IMR-90 (cell line): ENCODE measurements around the gene CTDSPL. TPM values are rescaled to one million over a fixed set of nuclear protein-coding genes. Genes with fewer than 3 reads are reported as not detected.

Experiments
- ATAC-seq: fragments of 200-7000 bp; cut with Tn5 transposase; 2 replicates; pipeline ENCODE4 v1.9.1; 2020; ENCODE audit warnings: low read depth, mild to moderate bottlenecking, moderate library complexity
- BruUV-seq: library from RNA; stranded (reverse); fragments of 400-500 nt; replicated peaks from 2 replicates; lab custom pipeline; 2021; lab: Mats Ljungman, UMichigan
- CTCF ChIA-PET: fragments of 300-600 bp; formaldehyde crosslinking; extraction: SDS; loops from one replicate; lab custom pipeline; 2021; ENCODE audit warnings: antibody characterized with exemption; lab: Yijun Ruan, JAX
- POLR2A ChIA-PET: fragments of 300-600 bp; sonication (Branson Sonifier 250); formaldehyde crosslinking; loops from one replicate; lab custom pipeline; 2022; ENCODE audit warnings: antibody characterized with exemption; ENCODE audit not compliant: unreplicated experiment; lab: Charles Lee
- DNase-seq: peaks from one replicate; pipeline ENCODE4 v3.0.0; 2013
- H2AFZ ChIP-seq: replicated peaks from 2 replicates; pipeline ENCODE3; 2013; ENCODE audit warnings: low read length, mild to moderate bottlenecking; ENCODE audit not compliant: poor library complexity
- H2AK5ac ChIP-seq: 2 replicates; pipeline ENCODE4 v1.6.1; 2013; ENCODE audit warnings: low read depth, low read length, inconsistent platforms
- H2AK9ac ChIP-seq: replicated peaks from 2 replicates; pipeline ENCODE3; 2013; ENCODE audit warnings: mild to moderate bottlenecking, low read depth, low read length, moderate library complexity; ENCODE audit not compliant: poor library complexity
- H2BK120ac ChIP-seq: 2 replicates; pipeline ENCODE4 v1.6.1; 2013; ENCODE audit warnings: low read depth, low read length, inconsistent platforms
- H2BK15ac ChIP-seq: 3 replicates; pipeline ENCODE4 v1.6.1; 2013; ENCODE audit warnings: low read depth, low read length, inconsistent platforms
- H2BK20ac ChIP-seq: 2 replicates; pipeline ENCODE4 v1.6.1; 2013; ENCODE audit warnings: low read depth, mild to moderate bottlenecking, inconsistent platforms, low read length, moderate library complexity
- H2BK5ac ChIP-seq: 2 replicates; pipeline ENCODE4 v1.6.1; 2013; ENCODE audit warnings: mild to moderate bottlenecking, low read depth, low read length, inconsistent platforms; ENCODE audit not compliant: poor library complexity, severe bottlenecking
- H3K14ac ChIP-seq: replicated peaks from 2 replicates; pipeline ENCODE4 v1.6.1; 2013; ENCODE audit warnings: low read depth, low read length, inconsistent platforms
- H3K18ac ChIP-seq: 2 replicates; pipeline ENCODE4 v1.6.1; 2013; ENCODE audit warnings: low read depth, low read length, control low read depth
- H3K23ac ChIP-seq: 2 replicates; pipeline ENCODE4 v1.6.1; 2013; ENCODE audit warnings: low read depth, low read length, inconsistent platforms
- H3K27ac ChIP-seq: 2 replicates; pipeline ENCODE4 v1.5.1; 2013; ENCODE audit warnings: mild to moderate bottlenecking, control low read depth, low read length; ENCODE audit not compliant: insufficient read depth
- H3K27me3 ChIP-seq: 2 replicates; pipeline ENCODE4 v1.6.1; 2013; ENCODE audit warnings: low read length; ENCODE audit not compliant: control insufficient read depth, insufficient read depth
- H3K36me3 ChIP-seq: 2 replicates; pipeline ENCODE4 v1.6.1; 2013; ENCODE audit warnings: low read length, mixed read lengths; ENCODE audit not compliant: control insufficient read depth, insufficient read depth
- H3K4ac ChIP-seq: 2 replicates; pipeline ENCODE4 v1.6.1; 2013; ENCODE audit warnings: low read depth, low read length, inconsistent platforms
- H3K4me1 ChIP-seq: 2 replicates; pipeline ENCODE4 v1.6.1; 2013; ENCODE audit warnings: low read length, mixed read lengths; ENCODE audit not compliant: control insufficient read depth, insufficient read depth
- H3K4me2 ChIP-seq: 2 replicates; pipeline ENCODE4 v1.6.1; 2013; ENCODE audit warnings: low read depth, mild to moderate bottlenecking, control low read depth, low read length, moderate library complexity
- H3K4me3 ChIP-seq: 2 replicates; pipeline ENCODE4 v1.5.1; 2013; ENCODE audit warnings: low read depth, mild to moderate bottlenecking, control low read depth, low read length, moderate library complexity; ENCODE audit not compliant: insufficient read depth
- H3K56ac ChIP-seq: 2 replicates; pipeline ENCODE4 v1.6.1; 2013; ENCODE audit warnings: low read length, inconsistent platforms; ENCODE audit not compliant: insufficient read depth; ENCODE audit errors: extremely low read depth
- H3K79me1 ChIP-seq, 2 experiments: 2 replicates each; pipeline ENCODE4 v1.6.1; 2013; ENCODE audit warnings: low read length in 2 of 2, inconsistent platforms in 1 of 2, low read depth in 1 of 2
- H3K9ac ChIP-seq: 2 replicates; pipeline ENCODE4 v1.6.1; 2013; ENCODE audit warnings: low read depth, low read length, control low read depth
- H3K9me1 ChIP-seq: 2 replicates; pipeline ENCODE4 v1.6.1; 2013; ENCODE audit warnings: low read length, inconsistent platforms; ENCODE audit not compliant: insufficient read depth
- H3K9me3 ChIP-seq: 2 replicates; pipeline ENCODE4 v1.6.1; 2013; ENCODE audit warnings: low read length; ENCODE audit not compliant: control insufficient read depth, insufficient read depth
- H4K20me1 ChIP-seq: 2 replicates; pipeline ENCODE4 v1.6.1; 2013; ENCODE audit warnings: low read length, inconsistent platforms; ENCODE audit not compliant: insufficient read depth
- H4K5ac ChIP-seq: 2 replicates; pipeline ENCODE4 v1.6.1; 2013; ENCODE audit warnings: mild to moderate bottlenecking, low read depth, low read length, control low read depth
- H4K8ac ChIP-seq, 2 experiments: 2 replicates each; pipeline ENCODE4 v1.6.1; 2013; ENCODE audit warnings: low read depth in 2 of 2, low read length in 2 of 2, control low read depth in 1 of 2, inconsistent platforms in 1 of 2
- H4K91ac ChIP-seq: 2 replicates; pipeline ENCODE4 v1.6.1; 2013; ENCODE audit warnings: low read depth, low read length, inconsistent platforms; ENCODE audit not compliant: insufficient read depth
- CHD1 ChIP-seq: IDR thresholded peaks from 2 replicates; pipeline ENCODE4 v1.6.1; 2012; ENCODE audit warnings: low read depth, low read length, improper control_type of control experiment
- FOS ChIP-seq: fragments of 150-350 bp; IDR thresholded peaks from 2 replicates; pipeline ENCODE4 v1.6.1; 2016; ENCODE audit warnings: low read depth, low read length
- MAFK ChIP-seq: IDR thresholded peaks from 2 replicates; pipeline ENCODE4 v1.6.1; 2012; ENCODE audit warnings: low read depth, low read length, improper control_type of control experiment
- RCOR1 ChIP-seq: IDR thresholded peaks from 2 replicates; pipeline ENCODE4 v1.6.1; 2012; ENCODE audit warnings: mild to moderate bottlenecking, low read length, improper control_type of control experiment; ENCODE audit not compliant: insufficient replicate concordance
- SMC3 ChIP-seq: fragments of 150-350 bp; IDR thresholded peaks from 2 replicates; pipeline ENCODE4 v1.6.1; 2016; ENCODE audit warnings: low read depth, mild to moderate bottlenecking, antibody characterized with exemption, low read length, moderate library complexity
- USF2 ChIP-seq: fragments of 150-350 bp; IDR thresholded peaks from 2 replicates; pipeline ENCODE4 v1.6.1; 2017; ENCODE audit warnings: mild to moderate bottlenecking, antibody characterized with exemption, low read length, low read depth
- WGBS, 2 experiments: methylation state at CpG; one replicate each; pipeline versions ENCODE4 v1.1.5 to v1.1.7; 2013; ENCODE audit warnings: missing lambda C conversion rate in 2 of 2; ENCODE audit not compliant: insufficient read length in 1 of 2; ENCODE audit errors: extremely low coverage in 2 of 2; 5-methylcytosine and 5-hydroxymethylcytosine counted together
- dilution Hi-C: fragments of 300-500 bp; cut with HindIII; formaldehyde crosslinking; loops from one replicate; pipeline ENCODE4 v1.14.3; 2018; ENCODE audit warnings: low sequenced_read_pairs; ENCODE audit not compliant: unreplicated experiment
- in situ Hi-C: fragments of 300-500 bp; cut with MboI; formaldehyde crosslinking; loops from 3 replicates; pipeline ENCODE4 v1.14.3; 2019; ENCODE audit warnings: low sequenced_read_pairs, inconsistent platforms, mixed read lengths
- intact Hi-C: fragments of 100-400 bp; cut with micrococcal nuclease; formaldehyde crosslinking; loops from 2 replicates; pipeline ENCODE4 v1.10.0; 2022
- polyA plus RNA-seq, 3 experiments: library from polyadenylated mRNA; depleted of rRNA; stranded (reverse); fragments of >200 nt; gene quantifications; 2 replicates each; pipeline ENCODE4 v1.2.3, GENCODE V29; 2012; ENCODE audit warnings: low replicate concordance in 1 of 3
- total RNA-seq: library from RNA; depleted of rRNA; stranded (reverse); fragments of >200 nt; gene quantifications from 2 replicates; pipeline ENCODE4 v1.2.3, GENCODE V29; 2012
- TF ChIP-seq, protein P1 (sequence below): fragments of 150-350 bp; IDR thresholded peaks from 2 replicates; pipeline ENCODE4 v1.6.1; 2016; ENCODE audit warnings: low read depth, mild to moderate bottlenecking, low read length, moderate library complexity, borderline replicate concordance
- TF ChIP-seq, protein P2 (sequence below): conservative IDR thresholded peaks from 2 replicates; pipeline ENCODE4 v1.5.1; 2012; ENCODE audit warnings: mild to moderate bottlenecking, low read depth, low read length, improper control_type of control experiment

CTDSPL gene
- total and polyA plus RNA-seq, 2 of the 4 experiments (the other 2 are of a cell fraction): 24.5 to 29.0 TPM

DNA sequence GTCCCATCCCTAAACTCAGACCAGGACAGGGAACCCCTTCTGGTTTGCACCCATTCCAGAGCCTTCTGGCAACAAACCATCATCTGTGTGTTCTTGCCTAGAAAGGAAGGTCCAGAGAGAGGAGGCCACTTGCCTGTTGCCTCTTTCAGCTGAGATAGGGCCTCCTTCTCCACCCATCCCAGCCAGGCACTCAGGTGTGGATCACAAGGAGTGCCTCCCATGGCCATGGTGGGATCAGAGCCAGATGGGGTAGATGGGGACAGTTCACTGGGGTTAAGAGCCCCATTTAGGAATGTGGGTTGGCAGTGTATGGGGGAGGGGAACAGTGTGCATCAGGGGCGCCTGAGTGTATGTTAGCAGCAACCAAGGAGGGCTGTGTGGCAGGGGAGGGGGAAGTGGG, 8.9 kb upstream of the CTDSPL start:
- Histone ChIP-seq H3K4me2 (no peak overlapping the region), H3K23ac (no peak overlapping the region), H2BK5ac (no peak overlapping the region), H4K20me1 (peaks cover 8% of the 10 kb centered on the region), H3K18ac (no peak overlapping the region), H2AFZ (no peak overlapping the region), H3K4me3 (no peak overlapping the region), H3K27ac (no peak overlapping the region), H2BK20ac (0 out of 2 replicates have a peak overlapping the region, but pooled peaks have one; percentile 46), H2BK120ac (no peak overlapping the region), H2AK5ac (0 out of 2 replicates have a peak overlapping the region, but pooled peaks have one; percentile 45), H3K79me1 (peaks cover 0 to 13% of the 10 kb centered on the region in 2 experiments; a peak in 2 of 4 replicates), H3K14ac (no peak overlapping the region), H4K5ac (no peak overlapping the region), H4K8ac (no peak overlapping the region), H3K9ac (no peak overlapping the region), H3K4me1 (peaks cover 5% of the 10 kb centered on the region; the same call in 1 of the 2 replicates), H3K9me1 (peaks cover 3% of the 10 kb centered on the region), H3K27me3 (no peaks in the 10 kb centered on the region), H3K9me3 (no peaks in the 10 kb centered on the region), H3K56ac (no peak overlapping the region), H3K4ac (no peak overlapping the region), H4K91ac (no peak overlapping the region), H2AK9ac (no peak overlapping the region), H3K36me3 (peaks cover 7% of the 10 kb centered on the region; the same call in 1 of the 2 replicates), H2BK15ac (no peak overlapping the region)
- TF ChIP-seq, protein P1, sequence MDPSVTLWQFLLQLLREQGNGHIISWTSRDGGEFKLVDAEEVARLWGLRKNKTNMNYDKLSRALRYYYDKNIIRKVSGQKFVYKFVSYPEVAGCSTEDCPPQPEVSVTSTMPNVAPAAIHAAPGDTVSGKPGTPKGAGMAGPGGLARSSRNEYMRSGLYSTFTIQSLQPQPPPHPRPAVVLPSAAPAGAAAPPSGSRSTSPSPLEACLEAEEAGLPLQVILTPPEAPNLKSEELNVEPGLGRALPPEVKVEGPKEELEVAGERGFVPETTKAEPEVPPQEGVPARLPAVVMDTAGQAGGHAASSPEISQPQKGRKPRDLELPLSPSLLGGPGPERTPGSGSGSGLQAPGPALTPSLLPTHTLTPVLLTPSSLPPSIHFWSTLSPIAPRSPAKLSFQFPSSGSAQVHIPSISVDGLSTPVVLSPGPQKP: no peak
- no peak for TF ChIP-seq USF2
- TF ChIP-seq, protein P2, sequence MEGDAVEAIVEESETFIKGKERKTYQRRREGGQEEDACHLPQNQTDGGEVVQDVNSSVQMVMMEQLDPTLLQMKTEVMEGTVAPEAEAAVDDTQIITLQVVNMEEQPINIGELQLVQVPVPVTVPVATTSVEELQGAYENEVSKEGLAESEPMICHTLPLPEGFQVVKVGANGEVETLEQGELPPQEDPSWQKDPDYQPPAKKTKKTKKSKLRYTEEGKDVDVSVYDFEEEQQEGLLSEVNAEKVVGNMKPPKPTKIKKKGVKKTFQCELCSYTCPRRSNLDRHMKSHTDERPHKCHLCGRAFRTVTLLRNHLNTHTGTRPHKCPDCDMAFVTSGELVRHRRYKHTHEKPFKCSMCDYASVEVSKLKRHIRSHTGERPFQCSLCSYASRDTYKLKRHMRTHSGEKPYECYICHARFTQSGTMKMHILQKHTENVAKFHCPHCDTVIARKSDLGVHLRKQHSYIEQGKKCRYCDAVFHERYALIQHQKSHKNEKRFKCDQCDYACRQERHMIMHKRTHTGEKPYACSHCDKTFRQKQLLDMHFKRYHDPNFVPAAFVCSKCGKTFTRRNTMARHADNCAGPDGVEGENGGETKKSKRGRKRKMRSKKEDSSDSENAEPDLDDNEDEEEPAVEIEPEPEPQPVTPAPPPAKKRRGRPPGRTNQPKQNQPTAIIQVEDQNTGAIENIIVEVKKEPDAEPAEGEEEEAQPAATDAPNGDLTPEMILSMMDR: no peak
- TF ChIP-seq SMC3: no peak
- TF ChIP-seq MAFK: no peak
- TF ChIP-seq CHD1: no peak
- no peak for TF ChIP-seq FOS
- no peak for TF ChIP-seq RCOR1
- in situ Hi-C loops (no loop called here), dilution Hi-C loops (no loop called here), intact Hi-C loops (no loop called here)
- DNase-seq: no peak
- WGBS, 2 experiments: no CpG with 5 or more reads among the region's 1 CpG
- ChIA-PET CTCF (interaction anchor here (1.0 to 1.8 kb wide), 4 partner anchors 115 to 151 kb away, joined by 3 to 7 read pairs (median 4); no protein-coding TSS in a partner anchor), POLR2A (no interaction called here)
- no peak for ATAC-seq
- BruUV-seq: no TSS peak
